KOPT-K1 (cell line): ENCODE data around the gene AKNA.
"Not testable (repeated sequence)": the region's sequence is repeated elsewhere in the genome, so short reads cannot be mapped to it uniquely, and the experiment has no call there.

Experiments used
- H3K27ac ChIP-seq: fragments of 200-600 bp; sonication (generic); 2 replicates; pipeline ENCODE4 v1.5.1; 2016; ENCODE audit warnings: antibody characterized with exemption, mild to moderate bottlenecking, low read depth, low read length; ENCODE audit not compliant: poor library complexity, severe bottlenecking
- H3K36me3 ChIP-seq: fragments of 200-600 bp; sonication (generic); 2 replicates; pipeline ENCODE4 v1.5.1; 2017; ENCODE audit warnings: antibody characterized with exemption, mild to moderate bottlenecking, low read length, moderate library complexity; ENCODE audit not compliant: insufficient read depth
- H3K9me3 ChIP-seq: fragments of 200-600 bp; sonication (generic); 2 replicates; pipeline ENCODE4 v1.5.1; 2017; ENCODE audit warnings: antibody characterized with exemption, low read length, mild to moderate bottlenecking; ENCODE audit not compliant: insufficient read depth, poor library complexity, severe bottlenecking

The AKNA gene

DNA sequence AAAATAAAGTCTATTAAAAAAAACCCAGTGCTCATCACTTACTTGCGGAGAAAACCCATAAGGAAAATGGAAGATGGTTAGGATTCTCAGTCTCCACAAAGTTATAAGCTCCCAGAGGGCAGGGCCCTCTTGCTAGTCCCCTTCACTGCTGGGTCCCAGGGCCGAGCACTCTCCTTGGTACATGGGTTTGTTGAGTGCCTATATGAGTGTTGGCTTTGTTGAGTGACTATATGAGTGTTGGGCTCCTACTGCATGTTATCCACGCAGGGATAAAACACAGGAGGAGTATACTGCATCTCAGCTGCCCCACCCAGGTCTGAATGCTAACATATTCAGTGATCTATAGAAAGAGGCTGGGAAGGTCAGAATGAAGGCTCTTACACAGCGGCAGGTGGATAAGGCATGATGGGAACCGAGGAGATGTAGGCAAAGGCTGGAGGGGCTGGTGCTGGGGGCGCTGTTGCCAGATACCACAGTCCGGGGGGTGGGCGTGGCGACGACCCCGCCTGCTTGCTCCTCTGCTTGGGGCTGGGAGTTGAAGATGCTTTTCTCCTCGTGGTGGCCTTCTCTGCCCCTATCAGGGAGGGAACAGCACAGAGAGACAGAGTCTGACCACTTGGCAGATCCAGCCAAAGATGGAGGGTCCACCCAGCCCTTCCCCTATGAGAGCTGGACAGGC lies 46.5 kb downstream of the AKNA start:
- no peak overlapping the region for H3K27ac ChIP-seq
- H3K36me3 ChIP-seq, result peaks cover 99% of the 10 kb centered on the region
- no peaks in the 10 kb centered on the region for H3K9me3 ChIP-seq

DNA sequence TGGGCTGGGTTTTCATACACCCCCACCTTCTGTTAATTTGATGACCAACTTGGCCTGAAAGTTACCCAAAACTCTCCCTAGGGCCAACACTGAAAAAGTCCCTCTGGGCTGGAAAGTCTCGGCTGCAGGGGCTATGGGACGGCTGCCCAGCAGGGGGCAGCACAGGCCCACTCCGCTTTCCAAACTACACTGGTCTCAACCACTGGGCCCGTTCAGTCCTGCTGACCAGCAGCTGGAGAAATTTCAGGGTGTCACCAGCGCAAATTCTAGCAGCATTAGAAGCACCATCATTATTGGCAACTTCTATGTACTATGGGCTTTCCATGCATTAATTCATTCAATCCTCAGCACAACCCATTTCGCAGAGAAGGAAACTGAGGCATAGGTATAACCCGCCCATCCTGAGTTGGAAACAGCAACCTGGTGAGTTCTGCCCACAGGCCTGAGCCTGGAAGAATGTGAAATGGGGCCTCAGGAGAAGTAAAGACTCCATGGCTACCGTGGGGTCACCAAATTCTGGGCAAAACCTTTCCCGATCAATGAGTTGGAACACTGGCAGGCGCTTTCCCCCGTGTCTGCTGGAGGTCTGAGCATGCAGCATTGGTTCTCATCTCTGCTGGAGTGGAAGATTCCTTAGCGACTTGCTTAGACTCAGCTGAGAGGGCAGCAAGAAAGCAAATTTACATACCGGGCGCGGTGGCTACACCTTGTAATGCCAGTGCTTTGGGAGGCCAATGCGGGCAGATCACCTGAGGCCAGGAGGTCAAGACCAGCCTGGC lies 48.5 kb downstream of the AKNA start:
- Histone ChIP-seq H3K36me3 (peaks cover 97% of the 10 kb centered on the region), H3K27ac (no peak overlapping the region)

DNA sequence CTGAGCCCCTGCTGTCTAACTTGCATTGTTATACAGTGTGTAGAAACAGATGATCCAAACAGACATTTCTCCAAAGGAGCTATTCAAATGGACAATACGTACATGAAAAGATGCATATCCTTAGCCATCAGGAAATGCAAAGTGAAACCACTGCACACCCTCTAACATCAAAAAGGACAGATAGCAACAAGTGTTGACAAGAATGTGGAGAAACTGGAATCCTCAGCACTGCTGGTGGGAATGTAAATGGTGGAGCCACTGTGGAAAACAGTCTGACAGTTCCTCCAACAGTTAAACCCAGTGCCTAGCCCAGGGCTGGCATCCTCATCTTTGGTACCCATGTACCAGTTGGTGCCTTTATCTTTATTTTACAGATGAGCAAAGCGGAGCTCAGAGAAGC lies 49.6 kb downstream of the AKNA start:
- H3K9me3 ChIP-seq, result no peaks in the 10 kb centered on the region
- peaks cover 87% of the 10 kb centered on the region for H3K36me3 ChIP-seq
- no peak overlapping the region for H3K27ac ChIP-seq

More for the DNA sequence above, 48.5 kb downstream of the AKNA start:
- no peaks in the 10 kb centered on the region for H3K9me3 ChIP-seq

DNA sequence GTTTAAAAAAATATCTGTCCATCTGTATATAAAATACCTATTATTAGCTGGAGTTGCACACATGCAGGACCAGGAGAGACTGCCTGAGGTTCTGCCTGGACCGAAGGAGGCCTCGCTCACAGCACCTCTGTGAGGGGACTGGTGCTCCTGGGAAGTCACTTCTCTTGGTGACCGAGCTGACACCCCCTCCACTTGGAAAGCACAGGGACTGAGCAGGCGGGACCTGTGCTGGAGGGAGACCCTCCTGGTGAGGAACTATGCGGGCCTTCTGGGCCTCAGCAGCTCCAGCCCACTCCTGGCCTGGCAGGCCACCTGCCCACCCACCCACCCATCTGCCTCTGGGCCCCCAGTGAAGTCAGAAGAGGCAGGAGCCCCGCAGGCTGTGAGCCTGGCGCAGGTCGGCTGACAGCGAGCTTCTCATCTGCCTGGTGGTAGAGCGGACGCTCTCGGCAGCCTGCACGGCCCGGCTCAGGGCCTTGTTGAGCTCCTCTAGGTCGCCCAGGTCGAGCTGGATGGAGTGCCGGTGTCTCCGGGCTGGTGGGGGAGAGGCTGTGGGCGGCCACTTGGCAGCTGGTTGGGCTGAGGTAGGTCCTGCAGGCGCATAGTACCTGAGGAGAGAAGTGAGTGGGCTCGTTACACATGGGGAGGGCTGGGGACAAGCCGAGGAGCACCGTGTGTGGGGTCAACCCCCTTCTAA lies 50.9 kb downstream of the AKNA start:
- peaks cover 74% of the 10 kb centered on the region for H3K36me3 ChIP-seq
- no peak overlapping the region for H3K27ac ChIP-seq
- no peaks in the 10 kb centered on the region for H3K9me3 ChIP-seq

DNA sequence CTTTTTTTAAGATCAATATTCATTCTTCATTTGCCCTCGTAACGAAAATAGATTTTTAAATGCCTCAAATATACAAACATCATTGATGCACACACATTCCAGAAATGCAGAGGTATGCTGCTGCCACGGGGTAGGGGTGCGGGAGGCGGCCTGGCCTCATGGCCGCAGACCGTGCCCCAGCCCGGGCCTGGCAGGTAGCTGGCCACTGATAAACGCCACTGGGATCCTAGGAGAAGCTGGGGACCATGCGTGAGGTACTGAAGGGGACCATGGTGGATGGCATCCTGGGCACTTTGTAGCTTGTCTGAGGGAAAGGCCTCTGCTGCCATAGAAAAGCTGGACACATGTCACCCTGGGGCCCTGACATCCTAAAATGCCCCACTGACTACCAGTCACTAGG lies 51.6 kb downstream of the AKNA start:
- Histone ChIP-seq H3K27ac (no peak overlapping the region), H3K9me3 (no peaks in the 10 kb centered on the region), H3K36me3 (peaks cover 67% of the 10 kb centered on the region)

DNA sequence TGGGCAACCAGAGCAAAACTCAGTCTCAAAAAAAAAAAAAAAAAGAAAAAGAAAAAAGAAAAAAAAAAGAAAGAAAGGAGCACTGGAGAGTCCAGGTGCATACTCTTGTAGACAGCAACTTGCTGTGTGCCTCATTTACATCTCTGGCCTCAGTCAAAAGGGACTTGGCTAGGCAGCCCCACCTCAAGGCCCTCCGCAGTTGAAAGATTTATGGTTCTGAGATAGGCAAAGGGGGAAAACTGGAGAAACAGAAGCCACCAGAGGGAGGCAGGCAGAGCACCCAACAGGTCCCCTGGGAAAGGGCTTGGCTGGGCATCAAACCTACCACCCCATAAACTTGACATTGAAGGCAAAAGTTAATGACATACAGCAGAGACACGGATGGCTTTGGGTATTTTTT lies 52.0 kb downstream of the AKNA start:
- H3K9me3 ChIP-seq, result no peaks in the 10 kb centered on the region
- H3K27ac ChIP-seq, result no peak overlapping the region
- H3K36me3 ChIP-seq, result peaks cover 63% of the 10 kb centered on the region

DNA sequence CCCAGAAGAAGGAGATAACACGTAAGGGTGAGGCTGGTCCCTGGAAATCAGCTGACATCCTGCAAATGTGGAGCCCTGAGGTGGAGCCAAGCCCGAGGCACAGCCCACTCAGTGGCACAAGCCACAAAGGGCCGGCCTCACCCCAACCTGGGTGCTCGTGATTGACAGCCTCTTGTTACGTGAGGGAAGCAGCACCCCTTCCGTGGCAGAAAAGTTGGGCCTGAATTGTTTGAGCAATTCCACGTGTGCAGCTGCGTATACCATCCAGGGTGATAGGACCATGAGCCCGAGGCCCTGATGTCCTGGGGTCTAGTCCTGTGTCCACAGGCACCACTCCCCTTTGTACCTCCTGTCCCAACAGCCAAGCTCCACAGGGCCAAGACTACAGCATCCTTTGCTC lies 53.3 kb downstream of the AKNA start:
- H3K27ac ChIP-seq, result no peak overlapping the region
- H3K36me3 ChIP-seq, result peaks cover 50% of the 10 kb centered on the region
- H3K9me3 ChIP-seq, result no peaks in the 10 kb centered on the region

DNA sequence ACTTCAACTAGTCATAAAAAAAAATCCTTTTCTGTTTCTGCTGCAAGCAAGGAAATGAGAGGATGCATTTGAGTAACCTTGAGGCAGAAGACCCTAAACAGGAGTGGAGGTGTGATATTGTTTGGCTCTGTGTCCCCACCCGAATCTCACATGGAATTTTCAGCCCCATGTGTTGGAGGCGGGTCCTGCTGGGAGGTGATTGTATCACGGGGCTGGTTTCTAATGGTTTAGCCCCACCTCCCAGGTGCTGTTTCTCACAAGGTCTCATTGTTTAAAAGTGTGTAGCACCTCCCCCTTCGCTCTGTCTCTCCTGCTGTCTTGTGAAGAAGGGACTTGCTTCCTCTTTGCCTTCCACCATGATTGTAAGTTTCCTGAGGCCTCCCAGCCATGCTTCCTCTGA lies 54.1 kb downstream of the AKNA start:
- H3K27ac ChIP-seq, H3K9me3 ChIP-seq: not testable (repeated sequence)
- peaks cover 43% of the 10 kb centered on the region for H3K36me3 ChIP-seq

DNA sequence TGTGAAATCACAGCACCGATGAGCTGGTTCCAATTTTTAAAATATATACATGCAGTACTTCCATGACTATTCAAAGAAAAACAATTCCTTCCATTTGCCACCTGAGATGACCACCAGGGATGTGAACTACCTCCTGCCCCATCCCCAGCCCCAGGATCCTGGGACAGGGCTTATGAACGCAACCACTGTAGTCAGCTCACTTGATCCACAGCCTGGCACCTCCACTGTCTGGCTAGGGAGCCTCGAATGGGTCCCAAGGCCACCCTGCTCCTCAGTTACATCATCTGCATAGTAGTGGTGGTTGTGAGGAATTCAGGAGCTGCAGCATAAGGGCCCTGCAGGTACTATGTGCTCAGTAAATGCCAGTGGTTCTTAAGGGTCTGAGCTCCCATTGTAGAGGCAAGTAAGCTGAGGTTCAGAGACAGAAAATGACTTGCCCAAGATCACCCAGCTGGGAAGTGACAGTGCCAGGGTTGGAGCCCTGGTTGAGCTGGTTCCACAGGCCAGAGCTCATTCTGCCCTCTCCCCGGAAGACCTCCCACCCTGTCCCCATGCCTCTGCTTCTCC lies 55.2 kb downstream of the AKNA start:
- H3K36me3 ChIP-seq, result peaks cover 31% of the 10 kb centered on the region
- H3K27ac ChIP-seq, H3K9me3 ChIP-seq: not testable (repeated sequence)

DNA sequence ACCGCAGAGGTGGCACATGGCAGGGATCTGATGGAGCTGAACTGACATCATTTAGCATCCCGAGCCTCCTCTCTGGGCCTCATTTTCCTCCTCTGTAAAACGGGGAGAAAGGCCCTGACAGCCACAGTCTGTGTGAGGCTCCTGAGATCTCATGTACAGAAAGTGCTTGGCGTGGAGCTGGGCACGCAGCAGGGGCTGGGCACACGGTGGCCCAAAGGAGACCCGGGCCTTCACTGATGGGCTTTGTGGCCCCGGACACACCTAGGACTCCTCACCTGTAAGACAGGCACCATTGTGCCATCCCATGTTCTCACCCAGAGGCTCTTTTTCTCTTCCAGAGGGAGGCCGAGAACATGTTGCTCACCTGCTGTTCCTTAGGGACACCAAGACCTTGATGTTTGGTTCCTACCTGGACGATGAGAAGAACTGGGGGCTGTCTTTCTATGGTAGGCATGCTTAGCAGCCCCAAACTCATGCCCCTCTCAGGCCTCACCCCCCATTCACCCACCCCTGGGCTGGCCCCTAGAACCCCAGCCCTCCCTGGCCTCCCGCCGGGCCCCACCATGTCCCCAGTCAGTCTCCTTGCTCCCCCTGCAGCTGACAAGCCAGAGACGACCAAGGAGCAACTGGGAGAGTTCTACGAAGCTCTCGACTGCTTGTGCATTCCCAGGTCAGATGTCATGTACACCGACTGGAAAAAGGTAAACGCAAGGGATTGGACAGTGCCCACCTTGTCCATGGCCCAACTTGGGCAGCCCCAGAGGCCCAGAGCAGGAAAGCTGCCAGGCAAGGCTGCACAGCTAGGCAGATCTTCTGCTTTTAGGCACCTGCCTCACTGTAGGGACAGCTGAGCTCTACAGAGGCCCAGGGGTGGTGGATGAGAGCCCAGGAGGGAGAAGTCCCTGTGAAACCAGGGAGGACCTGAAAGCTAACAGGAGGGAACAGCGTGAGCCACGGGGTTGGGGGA lies 56.3 kb downstream of the AKNA start:
- not testable (repeated sequence) for H3K27ac ChIP-seq, H3K9me3 ChIP-seq
- peaks cover 22% of the 10 kb centered on the region for H3K36me3 ChIP-seq

DNA sequence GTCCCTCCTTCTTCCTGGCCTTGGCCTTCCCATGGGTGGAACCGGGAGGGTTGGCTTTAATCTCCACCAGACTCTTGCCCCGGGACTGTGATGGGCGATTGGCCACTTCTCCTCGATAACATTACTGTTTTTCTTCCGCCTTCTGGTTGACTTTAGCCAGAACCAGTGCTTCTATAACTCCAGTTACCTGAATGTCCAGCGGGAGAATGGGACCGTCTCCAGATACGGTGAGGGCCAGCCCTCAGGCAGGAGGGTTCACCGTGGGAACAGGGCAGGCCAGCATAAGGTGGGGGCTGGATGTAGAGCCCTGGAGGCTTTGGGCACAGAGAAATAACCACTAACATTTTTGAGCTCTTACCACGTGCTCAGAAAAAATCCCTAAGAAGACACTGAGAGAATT lies 57.1 kb downstream of the AKNA start:
- H3K36me3 ChIP-seq, result peaks cover 13% of the 10 kb centered on the region
- no peaks in the 10 kb centered on the region for H3K9me3 ChIP-seq
- no peak overlapping the region for H3K27ac ChIP-seq

DNA sequence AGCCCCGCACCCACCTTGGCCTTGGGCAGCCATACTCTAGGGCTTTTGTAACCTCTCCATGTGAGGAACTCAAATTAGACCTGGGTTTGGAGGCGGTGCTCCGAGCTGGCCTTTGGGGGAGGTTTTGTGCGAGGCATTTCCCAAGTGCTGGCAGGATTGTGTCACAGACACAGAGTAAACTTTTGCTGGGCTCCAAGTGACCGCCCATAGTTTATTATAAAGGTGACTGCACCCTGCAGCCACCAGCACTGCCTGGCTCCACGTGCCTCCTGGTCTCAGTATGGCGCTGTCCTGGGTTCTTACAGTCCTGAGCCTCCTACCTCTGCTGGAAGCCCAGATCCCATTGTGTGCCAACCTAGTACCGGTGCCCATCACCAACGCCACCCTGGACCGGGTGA lies 58.2 kb downstream of the AKNA start, which contains the start of gene ORM2:
Gene ORM2 (plus strand): TSS at position 245 of the 398 bp plus-strand sequence. CDS start 36 bp downstream, at position 281.
- not testable (repeated sequence) for H3K9me3 ChIP-seq, H3K36me3 ChIP-seq, H3K27ac ChIP-seq

DNA sequence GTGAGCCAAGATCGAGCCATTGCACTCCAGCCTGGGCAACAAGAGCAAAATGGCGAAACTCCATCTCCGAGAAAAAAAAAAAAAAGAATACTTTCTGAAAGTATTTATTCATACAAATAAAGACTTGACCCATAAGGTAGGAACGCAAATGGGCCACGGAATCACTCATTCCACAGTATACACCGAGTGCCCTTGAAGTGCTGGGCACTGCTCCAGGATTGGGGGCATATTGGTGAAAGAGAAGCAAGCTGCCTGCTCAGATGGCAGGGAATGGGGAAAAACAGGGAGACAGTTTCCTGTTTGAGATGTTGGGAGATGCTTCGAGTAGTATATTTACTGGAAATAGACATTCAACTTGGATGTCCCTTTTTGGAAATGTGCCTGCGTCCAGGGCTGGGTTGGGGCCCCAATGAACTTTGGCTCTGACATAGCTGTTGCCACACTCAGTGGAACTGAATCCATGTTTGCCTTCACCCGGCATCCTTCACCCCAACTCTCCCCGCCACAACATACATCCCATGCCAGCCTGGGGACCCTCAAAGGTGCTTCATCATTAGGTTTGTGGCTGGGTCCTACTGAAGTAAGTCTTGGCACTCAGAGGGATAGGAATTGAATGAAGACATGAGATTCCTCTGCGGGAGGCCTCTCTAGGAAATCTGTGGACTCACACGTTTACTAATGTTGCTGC lies 58.7 kb downstream of the AKNA start:
- not testable (repeated sequence) for H3K27ac ChIP-seq, H3K9me3 ChIP-seq, H3K36me3 ChIP-seq

DNA sequence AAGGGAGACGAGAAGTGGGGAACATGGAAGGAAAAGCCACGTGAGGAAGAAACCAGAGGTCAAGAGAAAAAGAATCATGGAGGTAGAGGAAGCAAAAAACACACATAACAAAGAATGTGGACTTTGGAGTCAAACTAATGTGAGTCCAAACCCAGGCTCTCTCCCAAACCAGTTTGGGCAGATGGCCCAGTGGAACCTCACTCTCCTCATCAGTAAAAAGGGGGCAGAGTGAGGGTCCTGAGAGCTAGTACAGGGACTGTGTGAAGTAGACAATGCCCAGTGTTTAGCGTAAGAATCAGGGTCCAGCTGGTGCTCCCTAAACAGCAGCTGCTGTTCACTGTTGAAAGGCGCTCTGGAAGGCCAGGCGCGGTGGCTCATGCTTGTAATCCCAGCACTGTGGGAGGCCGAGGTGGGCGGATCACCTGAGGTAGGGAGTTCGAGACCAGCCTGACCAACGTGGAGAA lies 59.4 kb downstream of the AKNA start:
- H3K9me3 ChIP-seq, H3K27ac ChIP-seq, H3K36me3 ChIP-seq: not testable (repeated sequence)
